NCI-H2081 (cell line): ENCODE data around the gene CPT1B.
"Not testable (repeated sequence)": the region's sequence is repeated elsewhere in the genome, so short reads cannot be mapped to it uniquely, and the experiment has no call there.

Source experiments
- DNase-seq, 2 experiments: peaks; one replicate each; lab custom pipeline; 2025; lab: John Stamatoyannopoulos, UW

CPT1B gene

DNA sequence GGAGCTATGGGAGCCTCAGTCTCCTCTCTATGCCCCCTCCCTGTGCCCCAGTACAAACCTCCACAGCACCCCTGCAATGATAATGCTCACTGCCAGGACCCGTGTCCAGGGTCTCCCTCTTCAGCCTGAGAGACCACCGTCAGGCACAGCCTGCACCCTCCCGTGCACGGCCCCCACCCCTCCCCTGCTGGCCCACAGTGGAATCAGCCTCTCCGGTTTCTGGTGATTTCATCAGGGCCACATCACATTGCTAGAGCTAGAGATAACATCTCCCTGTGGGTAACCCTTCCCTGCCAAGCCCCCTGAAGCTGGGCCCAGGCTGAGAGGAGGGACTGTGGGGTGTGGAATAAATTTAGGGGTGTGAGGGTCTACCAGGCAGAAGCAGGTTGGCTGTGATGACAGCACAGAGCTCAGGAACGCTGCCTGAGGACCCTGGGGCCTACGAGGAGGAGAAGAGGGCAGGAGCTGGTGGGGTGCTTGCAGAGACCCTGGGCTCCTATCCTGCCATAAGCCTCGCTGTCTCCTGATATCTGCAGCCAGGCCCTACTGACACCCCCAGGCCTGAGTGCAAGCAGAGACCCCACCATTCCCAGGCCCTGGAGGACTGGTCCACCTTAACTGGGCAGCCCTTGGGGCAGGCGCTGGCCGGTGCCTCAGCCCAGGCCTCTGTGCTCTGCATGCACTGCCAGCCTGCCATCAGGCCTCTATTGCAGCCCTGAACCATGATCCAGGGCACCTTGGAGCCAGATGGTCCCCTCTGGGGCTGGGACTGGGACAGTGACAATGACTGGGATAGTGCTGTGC, 32.5 kb downstream of the CPT1B start, which contains the start of gene KLHDC7B:
TSS of gene KLHDC7B (plus strand) at position 378 of the 804 bp plus-strand sequence. CDS start at position 723, 345 bp downstream.
- no peak for DNase-seq

DNA sequence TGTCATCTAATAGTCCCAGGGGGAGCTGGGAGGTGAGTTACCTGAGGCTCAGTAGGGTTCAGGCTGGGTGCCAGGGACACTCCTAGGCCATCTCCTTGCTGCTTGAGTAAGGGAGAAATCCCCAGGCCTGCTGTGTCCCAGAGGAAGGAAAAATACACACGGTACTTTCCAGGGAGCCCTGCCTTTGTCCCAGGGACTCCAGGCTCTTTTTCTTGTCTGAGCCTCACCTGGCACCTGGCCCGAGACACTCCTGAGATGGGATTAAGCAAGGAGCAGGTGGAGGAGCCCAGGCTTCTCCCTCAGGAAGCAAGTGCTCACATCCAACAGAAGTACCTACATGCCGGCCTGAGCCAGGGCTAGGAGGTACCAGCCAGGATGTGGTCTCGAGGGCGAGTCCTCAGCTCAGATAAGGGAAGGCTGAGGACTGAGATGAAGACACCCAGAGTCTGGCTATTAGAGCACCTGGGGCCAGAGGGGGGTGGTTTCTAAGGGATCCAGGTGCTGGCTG, 33.4 kb downstream of the CPT1B start:
- no peak for DNase-seq

DNA sequence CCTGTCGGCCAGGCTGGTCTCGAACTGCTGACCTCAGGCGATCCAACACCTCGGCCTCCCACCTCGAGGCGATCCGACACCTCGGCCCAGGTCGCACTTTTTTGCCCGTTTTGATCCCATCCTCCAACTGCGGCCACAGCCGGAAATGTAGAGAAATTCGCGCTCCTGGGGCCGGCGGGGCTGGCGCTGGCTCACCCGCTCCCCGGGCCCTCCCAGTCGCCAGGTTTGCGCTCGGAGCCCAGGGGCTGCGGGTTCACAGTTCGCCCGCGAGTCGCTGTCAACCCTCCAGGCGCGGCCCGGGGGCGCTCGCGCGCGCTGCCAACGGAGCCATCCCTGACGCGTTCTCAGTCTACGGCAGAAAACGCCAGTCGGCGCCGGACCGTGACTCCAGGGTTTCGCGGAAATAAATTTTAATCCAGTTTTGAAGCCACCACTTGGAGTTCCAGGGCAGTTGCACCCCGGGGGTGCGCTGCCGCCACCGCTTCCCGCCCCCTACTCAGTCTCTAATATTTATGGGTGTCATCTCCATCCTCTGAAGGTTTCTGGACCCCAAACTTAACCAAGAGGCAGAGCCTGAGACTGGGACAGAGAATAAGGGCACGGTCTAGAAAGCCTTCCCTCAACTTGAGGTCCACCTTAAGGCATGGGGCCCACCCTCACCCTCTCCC, 34.0 kb downstream of the CPT1B start:
- no peak for DNase-seq

DNA sequence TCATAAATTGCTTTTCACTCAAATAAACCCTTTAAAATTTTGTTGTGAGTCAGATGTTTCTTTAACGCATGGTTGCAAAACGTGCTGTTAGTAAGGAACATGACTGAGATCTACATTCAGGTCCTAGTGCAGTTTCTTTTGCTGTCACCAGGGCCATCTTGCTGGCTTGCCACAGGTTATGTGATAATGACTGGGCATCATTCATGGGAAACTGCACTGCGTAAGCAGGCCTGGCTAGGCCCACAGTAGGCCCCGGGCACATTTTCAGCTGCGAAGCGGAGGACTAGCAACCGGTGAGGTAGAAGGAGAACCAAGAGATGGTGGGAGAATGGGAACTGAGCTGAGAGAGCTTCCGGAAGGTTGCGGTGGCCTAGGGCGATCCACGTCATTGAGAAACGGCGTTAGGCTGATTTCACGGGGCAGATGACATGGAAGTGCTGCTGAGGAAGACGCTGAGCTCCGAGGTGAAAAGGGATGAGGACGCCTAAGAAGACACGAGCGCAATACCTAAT, 35.8 kb downstream of the CPT1B start:
- DNase-seq: no peak

DNA sequence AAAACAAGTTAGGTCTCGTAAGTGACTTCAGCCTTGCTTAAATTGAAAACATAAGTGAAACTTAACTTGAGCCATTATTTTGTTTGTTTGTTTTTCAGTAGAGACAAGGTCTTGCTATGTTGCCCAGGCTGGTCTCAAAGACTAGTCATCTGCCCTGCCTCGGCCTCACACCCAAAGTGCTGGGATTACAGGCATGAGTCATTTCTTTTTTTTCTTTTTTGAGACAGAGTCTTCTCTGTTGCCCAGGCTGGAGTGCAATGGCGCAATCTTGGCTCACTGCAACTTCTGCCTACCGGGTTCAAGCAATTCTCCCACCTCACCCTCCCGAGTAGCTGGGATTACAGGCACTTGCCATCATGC, 36.6 kb downstream of the CPT1B start:
- DNase-seq: not testable (repeated sequence)

DNA sequence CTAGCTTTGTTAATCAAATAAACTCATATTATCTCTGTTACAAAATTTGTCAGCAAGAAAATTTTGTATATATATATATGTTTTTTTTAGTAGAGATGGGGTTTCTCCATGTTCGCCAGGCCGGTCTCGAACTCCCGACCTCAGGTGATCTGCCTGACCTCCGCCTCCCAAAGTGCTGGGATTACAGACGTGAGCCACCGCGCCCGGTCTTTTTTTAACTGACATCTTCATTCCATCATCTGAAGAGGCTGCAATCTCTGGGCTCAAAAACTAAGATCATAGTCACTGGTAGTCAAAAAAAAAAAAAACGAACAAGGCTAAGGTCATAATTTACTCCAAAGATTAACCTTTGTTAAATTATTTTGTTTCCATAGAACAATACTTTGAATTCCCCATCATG, 37.8 kb downstream of the CPT1B start:
- DNase-seq: no peak

DNA sequence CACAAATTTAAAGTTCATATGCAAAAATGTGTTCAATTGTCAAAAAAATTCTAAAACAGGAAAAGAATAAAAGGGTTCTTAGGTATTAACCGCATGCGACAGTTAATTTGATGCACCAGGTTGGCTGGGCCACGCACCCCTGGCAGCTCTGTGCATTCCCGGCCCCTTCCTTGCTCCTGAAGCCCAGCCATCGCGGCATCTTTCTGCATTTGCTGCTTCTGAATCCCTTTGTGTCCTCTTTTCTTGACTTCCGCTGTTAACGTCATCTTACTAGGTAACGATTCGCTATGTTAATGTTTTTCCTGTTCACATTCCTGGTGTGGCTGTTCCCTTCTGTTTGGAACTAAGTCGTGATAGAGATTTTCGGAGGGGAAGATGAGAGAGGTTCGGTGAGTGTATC, 40.5 kb downstream of the CPT1B start:
- no peak for DNase-seq

DNA sequence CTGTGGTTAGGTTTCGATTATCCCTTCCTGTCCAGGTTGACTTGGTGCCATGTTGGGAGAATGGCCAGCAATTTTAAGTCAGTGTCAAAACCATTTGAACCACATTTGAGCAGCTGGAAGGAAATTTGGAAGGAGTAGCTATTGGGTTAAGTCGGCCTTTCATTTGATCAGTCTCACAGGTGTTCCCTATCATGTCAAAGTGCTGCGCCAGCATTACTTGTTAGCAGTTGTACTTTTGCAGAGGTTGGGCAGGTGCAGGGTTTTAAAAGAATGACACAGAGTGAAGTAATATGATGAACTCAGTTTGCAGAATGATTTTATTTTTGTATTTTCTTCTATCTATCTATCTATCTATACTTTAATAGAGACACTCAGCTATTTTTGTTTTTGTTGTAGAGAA, 42.0 kb downstream of the CPT1B start:
- no peak for DNase-seq

DNA sequence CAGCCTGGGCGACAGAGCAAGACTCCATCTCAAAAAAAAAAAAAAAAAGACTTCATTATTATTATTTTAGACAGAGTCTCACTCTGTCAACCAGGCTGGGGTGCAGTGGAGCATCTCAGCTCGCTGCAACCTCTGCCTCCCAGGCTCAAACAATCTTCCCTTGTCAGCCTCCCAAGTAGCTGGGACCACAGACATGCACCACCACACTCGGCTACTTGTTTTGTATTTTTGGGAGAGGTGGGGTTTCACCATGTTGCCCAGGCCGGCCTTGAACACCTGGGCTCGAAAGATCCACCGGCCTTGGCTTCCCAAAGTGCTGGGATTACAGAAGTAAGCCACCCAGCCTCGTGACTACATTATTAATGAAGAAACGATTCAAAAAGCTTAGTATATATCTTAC, 43.1 kb downstream of the CPT1B start:
- DNase-seq: no peak

DNA sequence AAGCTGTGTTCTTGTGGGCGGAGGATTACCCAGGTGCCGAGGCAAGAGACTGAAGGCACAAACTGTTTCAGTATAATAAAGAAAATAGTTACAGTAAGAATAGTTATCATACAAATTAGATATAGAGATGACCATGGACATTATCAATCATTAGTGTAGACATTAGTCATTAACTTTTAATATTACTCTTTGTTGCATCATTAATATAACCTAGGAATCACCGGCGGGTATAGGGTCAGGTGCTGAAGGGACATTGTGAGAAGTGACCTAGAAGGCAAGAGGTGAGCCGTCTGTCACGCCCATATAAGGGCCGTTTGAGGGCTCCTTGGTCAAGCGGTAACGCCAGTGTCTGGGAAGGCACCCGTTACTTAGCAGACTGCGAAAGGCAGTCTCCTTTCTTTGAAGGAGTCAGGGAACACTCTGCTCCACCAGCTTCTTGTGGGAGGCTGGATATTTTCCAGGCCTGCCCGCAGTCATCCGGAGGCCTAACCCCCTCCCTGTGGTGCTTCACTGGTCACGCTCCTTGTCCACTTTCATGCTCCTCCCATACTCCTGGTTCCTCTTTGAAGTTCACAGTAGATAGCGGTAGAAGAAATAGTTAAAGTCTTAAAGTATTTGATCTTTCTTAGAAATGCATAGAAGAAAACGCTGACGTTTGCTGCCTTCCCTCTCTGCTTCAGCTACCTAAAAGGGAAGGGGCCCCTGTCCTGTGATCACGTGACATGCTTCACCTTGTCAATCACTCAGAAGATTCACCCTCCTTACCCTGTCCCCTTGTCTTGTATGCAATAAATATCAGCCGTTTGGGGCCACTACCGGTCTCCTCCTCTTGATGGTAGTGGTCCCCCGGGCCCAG, 44.1 kb downstream of the CPT1B start:
- not testable (repeated sequence) for DNase-seq

DNA sequence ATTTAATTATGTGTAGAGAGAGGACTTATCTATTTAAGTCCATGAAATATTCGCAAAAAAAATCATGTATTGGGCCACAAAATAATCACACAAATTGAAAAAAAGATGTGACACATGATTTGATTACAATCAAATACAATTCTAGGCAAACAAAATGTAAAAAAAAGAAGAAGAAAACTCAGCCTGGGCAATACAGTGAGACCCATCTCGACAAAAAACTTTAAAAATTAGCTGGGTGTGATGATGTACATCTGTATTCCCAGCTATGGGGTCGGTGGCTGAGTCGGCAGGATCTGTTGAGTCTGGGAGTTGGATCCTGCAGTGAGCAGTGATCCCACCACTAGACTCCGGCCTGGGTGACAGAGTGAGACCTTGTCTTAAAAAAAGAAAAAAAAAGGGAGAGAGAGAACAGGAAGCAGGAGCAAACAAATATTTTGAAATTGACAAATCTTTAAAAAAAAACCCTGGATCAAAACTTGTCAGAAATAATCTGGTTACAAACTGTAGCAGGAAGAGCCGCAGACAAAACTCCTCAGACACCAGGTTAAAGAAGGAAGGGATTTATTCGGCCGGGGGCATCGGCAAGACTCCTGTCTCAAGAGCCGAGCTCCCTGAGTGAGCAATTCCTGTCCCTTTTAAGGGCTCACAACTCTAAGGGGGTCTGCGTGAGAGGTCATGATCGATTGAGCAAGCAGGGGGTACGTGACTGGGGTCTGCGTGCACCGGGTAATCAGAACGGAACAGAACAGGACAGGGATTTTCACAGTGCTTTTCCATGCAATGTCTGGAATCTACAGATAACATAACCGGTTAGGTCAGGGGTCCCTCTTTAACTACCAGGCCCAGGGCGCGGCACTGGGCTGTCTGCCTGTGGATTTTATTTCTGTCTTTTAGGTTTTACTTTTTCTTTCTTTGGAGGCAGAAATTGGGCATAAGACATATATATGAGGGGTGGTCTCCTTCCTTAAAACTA, 45.1 kb downstream of the CPT1B start:
- no peak for DNase-seq

DNA sequence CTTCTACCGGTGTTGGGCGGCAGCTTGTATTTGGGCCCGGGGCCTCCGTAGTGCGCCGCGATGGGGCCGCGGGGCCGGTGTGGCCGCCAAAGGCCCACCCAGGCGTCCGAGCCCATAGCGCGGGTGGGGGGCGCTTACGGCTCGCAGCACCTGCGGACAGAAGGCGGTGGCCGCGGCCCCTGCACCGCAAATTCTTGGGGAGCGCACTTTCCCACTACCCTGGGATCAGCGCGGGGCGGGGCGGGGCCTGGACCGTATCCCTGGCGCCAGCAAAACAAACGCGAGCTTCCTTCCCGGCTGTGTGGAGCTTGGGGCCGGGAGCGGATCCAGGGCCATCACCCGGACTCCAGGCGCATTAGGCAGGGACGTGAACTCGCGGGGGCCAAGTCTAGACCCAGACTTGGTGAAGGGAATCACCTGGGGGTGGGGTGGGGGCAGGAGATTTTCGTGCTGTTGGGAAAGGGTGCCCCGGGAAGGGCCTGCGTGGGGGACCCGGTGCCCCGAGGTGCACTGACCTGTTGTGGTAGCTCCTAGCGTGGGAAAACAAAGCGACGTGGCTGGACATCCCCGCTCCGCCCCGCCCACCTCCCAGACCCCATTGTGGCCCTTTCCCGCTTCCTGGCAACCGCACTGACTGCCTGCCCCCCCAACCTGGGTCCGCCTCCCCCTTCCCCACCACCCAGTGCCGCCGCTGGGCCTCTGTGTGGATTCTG, 46.1 kb downstream of the CPT1B start:
- DNase-seq: peak in 1 of 2 experiments; percentile 14

DNA sequence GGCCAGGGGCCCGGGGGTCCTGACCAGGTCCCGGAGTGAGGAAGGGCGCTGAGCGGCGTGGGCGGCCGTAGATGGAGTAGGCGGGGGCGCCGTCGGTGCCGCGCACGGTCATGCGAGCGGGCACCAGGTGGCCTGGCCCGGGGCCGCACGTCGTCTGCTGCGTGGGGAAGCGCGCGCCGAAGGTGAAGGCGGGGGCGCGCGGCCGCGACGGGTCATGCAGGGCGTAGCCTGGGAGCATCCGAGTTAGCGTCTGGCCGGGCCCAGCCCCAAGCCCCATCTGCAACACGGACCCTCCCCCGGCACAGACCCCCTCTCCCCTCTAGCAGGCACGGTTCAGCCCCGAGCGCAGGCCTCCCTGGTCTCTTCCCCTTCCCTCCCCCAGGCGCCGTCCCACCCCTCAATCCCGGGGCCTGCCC, 46.7 kb downstream of the CPT1B start:
- DNase-seq: no peak

DNA sequence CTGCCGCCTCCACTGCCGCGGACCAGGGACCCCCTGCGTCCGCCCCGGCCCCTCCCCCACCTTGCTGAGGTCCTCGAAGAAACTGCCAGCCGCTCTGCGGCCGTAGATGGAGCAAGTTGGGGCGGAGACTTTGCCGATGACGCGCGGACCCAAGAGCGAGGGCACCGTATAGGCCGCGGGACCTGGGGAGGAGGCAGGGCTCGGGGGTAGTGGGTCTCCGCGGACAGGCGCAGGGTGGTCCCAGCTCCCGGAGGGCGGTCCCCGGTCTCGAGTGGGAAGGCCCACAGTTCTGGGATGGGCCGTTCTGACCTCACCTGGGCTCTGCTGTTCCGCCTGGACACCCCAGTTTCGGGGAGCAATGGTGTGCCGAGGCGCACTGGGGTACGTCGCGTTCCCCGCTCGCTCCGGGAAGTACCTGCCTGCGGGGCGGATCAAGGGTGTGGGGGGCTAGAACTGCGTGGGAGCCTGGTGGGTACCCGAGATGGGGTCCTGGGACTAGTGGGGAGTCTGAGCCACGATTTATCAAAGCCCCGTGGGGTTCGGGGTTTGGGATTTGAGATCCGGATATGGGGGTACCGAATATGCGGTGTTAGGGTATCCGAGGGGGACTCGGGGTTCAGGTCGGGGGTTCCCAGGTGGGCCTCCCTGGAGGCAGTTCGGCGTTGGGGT, 47.2 kb downstream of the CPT1B start:
- DNase-seq: peak in 1 of 2 experiments; percentile 2

DNA sequence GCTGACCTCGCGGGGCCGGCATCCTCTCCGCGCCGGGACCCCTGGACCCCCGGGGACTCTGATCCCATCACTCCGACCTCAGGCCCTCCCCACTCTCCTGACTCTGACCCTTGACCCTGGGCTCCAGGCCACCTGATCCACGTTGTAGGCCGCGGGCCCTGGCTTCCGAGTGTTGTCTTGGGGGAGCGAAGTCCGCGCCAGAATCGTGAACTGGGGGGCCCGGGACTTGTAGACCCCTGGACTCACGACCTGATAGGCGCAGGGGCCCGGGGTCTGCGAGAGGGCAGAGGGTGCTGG, 47.7 kb downstream of the CPT1B start:
- DNase-seq: no peak

DNA sequence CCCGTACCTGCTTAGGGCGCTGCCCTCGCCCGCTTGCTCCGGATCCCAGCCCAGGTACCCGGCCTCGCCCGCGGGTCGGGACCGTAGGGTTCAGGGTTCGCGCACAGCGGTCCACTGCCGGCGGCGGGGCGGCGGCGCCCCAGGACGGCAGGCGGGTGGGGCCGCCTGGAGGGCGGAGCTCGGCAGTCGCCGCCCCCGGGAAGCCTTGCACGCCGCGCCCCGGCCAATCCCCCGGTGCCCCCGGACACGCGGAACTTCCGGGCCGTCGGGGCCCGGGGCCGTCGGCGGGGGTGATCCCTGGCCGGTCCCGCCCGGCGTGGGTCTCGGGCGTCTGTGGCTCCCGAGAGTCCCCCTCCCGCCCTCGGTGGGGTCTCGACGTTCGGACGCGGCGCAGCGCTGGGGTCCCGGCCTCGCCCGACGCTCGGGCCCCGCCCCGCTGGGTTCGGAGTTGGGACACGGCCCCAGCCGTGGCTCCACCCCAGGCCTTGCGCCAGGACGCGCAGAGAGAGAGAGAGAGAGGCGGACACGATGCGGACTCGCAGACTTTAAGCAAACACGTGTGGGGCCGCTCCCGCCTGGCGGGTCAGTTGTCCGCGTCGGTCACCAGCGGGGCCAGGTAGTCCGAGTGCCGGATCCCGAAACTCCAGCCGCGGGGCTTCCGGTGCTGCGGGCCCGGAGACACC, 48.2 kb downstream of the CPT1B start, which contains the start of gene TYMP:
TSS of gene TYMP (minus strand) at position 116 of the 683 bp plus-strand sequence. CDS start 303 bp downstream, outside the sequence.
- no peak for DNase-seq

DNA sequence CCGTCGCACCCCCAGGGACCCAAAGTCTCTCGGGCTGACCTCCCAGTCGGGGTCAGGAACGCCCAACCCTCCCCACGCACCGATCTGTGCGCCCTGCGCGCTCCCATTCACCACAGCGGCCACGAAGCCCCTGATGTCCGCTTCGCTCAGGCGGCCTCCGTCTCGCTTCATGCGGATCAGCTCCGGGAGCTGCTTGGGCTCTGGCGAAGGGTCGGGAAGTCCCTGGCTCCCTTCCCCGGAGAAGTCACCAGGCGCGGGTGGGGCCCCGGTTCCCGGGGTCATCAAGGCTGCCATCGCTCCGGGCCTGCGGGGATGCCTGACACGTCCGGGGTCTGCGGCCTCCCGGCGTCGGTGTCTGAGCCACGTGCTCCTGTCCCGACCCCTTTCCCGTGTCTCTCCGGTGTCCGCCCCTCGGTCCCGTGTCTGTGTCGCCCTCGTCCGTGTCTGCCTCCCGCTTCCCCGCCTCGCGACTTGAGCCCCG, 48.8 kb downstream of the CPT1B start:
- DNase-seq: no peak

DNA sequence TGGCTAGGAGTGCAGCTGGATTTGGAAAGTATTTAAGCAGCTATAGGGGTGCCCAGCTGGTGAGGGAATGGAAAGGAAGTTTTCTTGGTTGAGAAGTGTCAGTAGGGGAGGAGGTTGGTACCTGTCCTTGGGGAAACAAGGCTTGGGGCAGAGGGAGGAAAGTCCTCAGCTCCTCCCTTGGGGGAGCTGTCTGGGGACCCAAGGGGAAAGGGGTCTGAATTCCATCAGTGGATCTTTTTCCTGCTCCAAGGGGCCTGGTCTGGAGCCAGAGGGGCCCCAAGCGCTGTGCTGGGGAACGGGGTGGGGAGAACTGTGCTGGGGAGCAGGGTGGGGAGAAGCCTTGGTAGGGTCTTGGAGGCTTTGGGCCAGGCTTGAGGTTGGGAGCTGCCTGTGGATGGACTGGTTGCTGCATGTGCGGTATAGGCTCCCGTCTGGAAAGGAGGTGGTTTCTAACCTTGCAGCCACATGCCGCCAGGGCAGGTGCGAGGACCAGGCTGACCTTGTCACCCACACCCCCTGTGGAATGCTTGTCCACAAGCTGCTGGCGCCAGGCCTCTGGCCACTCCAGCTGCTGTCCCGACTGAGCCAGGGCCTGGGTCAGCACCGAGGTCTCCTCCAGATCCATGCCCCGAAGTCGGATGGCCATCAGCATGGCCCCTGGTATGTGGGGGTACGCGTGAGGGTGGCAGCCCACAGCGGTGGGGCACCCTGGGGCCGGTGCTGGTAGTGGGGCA, 49.4 kb downstream of the CPT1B start:
- no peak for DNase-seq
